ENCODE measurements around the gene GSG1. TPM values are rescaled to one million over a fixed set of nuclear protein-coding genes. Genes with fewer than 3 reads are reported as not detected.
"Not testable (repeated sequence)": the region's sequence is repeated elsewhere in the genome, so short reads cannot be mapped to it uniquely, and the experiment has no call there.

The GSG1 gene
- total RNA-seq, 4 donors from 2014 or later = not detected

DNA sequence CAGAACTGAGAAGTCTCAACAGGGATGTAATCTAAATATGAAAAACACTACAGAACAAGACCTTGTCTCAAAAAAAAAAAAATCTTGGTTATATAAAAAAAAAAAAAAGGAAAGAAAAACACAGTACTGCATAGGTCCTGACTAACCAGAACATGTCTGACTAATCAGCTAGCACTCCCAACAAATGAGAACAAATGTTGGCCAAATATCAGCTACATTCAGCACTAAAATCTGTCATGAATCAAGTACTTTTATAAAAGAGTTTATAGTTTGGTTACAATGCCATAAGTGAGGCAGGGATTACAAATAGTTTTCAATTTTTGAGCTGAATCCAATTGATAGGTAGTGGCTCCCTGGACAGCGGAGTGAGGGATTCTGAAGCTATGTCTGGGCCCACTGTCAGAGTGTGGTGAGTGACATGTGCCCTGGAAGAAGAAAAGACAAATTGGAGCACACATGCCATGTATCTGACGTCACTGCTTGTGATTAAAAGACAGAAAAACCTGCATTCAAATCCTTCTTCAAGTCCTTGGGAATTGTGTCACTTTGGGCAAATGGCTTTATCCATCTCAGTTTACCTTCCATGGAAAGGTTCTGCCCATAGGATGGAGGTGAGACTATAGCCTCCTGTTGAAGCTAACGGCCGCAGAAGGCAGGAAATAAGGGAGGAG is 64.8 kb downstream of the GSG1 start:
- no peaks in the 10 kb centered on the region for H3K4me1 ChIP-seq

DNA sequence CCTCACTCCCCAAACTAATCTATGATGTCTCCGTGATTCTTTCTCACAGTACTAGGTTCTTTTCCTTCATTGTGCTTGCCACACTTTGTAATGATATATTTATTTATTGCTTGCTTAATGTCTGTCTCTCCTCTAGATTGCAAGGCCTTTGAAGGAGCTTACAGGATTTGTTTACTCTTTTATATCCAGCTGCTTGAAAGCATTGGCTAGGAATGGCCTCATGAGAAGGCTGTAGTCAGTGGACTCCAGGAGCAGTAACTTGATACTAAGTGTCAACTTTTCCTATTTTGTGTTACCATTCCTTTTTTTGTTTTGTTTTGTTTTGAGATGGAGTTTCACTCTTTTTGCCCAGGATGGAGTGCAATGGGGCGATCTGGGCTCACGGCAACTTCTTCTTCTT is 66.6 kb downstream of the GSG1 start:
- no peaks in the 10 kb centered on the region for H3K4me1 ChIP-seq
- TF ChIP-seq EP300 (IDR thresholded peaks at IDR 0.05) = no peak
- TF ChIP-seq, protein P1, sequence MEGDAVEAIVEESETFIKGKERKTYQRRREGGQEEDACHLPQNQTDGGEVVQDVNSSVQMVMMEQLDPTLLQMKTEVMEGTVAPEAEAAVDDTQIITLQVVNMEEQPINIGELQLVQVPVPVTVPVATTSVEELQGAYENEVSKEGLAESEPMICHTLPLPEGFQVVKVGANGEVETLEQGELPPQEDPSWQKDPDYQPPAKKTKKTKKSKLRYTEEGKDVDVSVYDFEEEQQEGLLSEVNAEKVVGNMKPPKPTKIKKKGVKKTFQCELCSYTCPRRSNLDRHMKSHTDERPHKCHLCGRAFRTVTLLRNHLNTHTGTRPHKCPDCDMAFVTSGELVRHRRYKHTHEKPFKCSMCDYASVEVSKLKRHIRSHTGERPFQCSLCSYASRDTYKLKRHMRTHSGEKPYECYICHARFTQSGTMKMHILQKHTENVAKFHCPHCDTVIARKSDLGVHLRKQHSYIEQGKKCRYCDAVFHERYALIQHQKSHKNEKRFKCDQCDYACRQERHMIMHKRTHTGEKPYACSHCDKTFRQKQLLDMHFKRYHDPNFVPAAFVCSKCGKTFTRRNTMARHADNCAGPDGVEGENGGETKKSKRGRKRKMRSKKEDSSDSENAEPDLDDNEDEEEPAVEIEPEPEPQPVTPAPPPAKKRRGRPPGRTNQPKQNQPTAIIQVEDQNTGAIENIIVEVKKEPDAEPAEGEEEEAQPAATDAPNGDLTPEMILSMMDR (IDR thresholded peaks at IDR 0.05) = no peak
- H3K9me3 ChIP-seq = no peaks in the 10 kb centered on the region
- WGBS, 2 donors (ENCODE audit: low coverage in 1 of 2) = 88% methylated on average over 1 to 3 of the region's 3 CpGs
- no peaks in the 10 kb centered on the region for H3K36me3 ChIP-seq
- H3K27ac ChIP-seq = no peak overlapping the region
- no peak overlapping the region for H3K4me3 ChIP-seq
- no peaks in the 10 kb centered on the region for H3K27me3 ChIP-seq
- no peak for ATAC-seq

More for the DNA sequence above, 64.8 kb downstream of the GSG1 start:
- H3K27me3 ChIP-seq = no peaks in the 10 kb centered on the region
- no peaks in the 10 kb centered on the region for H3K36me3 ChIP-seq
- WGBS, 2 donors (ENCODE audit: low coverage in 1 of 2) = 74 to 85% methylated on average over 3 to 4 of the region's 4 CpGs
- no peak overlapping the region for H3K4me3 ChIP-seq
- ATAC-seq = no peak
- H3K27ac ChIP-seq = no peak overlapping the region
- TF ChIP-seq POLR2AphosphoS5 (IDR thresholded peaks at IDR 0.05) (no peak), POLR2A (IDR thresholded peaks at IDR 0.05) (no peak), EP300 (IDR thresholded peaks at IDR 0.05) (no peak)
- TF ChIP-seq, protein P1 (IDR thresholded peaks at IDR 0.05) = no peak
- H3K9me3 ChIP-seq = no peaks in the 10 kb centered on the region

DNA sequence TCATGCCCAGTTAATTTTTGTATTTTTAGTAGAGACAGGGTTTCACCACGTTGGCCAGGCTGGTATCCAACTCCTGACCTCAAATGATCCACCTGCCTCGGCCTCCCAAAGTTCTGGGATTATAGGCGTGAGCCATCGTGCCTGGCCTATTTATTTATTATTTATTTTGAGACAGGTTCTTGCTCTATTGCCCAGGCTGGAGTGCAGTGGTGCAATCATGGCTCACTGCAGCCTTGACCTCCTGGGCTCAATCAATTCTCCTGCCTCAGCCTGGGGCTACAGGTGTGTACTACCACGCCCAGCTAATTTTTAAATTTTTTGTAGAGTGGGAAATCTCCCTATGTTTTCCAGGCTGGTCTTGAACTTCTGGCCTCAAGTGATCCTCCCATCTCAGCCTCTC is 68.1 kb downstream of the GSG1 start:
- H3K4me1 ChIP-seq, H3K9me3 ChIP-seq, H3K27me3 ChIP-seq, H3K27ac ChIP-seq, H3K36me3 ChIP-seq, ATAC-seq, H3K4me3 ChIP-seq: not testable (repeated sequence)
- 77 to 79% methylated on average over 2 to 5 of the region's 5 CpGs for WGBS, 2 donors (ENCODE audit: low coverage in 1 of 2)

Other genes starting within 250 kb of the GSG1 start
- 10 to 100 TPM in 1 of 4 donors, 1 to 10 TPM in 3; 1.4 to 21.9 (median 3.0) TPM for gene GPRC5A, start 212.1 kb downstream of the GSG1 start, total RNA-seq
- not detected for gene GPRC5D, start 151.5 kb downstream of the GSG1 start, total RNA-seq
- gene HEBP1, start 103.4 kb downstream of the GSG1 start, total RNA-seq = 10 to 100 TPM; 33.8 to 47.5 (median 41.9) TPM
- 1 to 10 TPM; 4.7 to 6.5 (median 5.5) TPM for gene FAM234B, start 59.3 kb downstream of the GSG1 start, total RNA-seq
- 100 to 1,000 TPM in 3 of 4 donors, 10 to 100 TPM in 1; 50.0 to 482 (median 331) TPM for gene EMP1, start 93.1 kb upstream of the GSG1 start, total RNA-seq